ENCODE results near the gene IQSEC1. TPM values are rescaled to one million over a fixed set of nuclear protein-coding genes. Genes with fewer than 3 reads are reported as not detected.

The IQSEC1 gene
- total and polyA plus RNA-seq, 9 of the 15 experiments (the other 6 are each of a cell fraction or from before 2014, with no cell fraction given) = 0.56 to 39.0 (median 6.8) TPM

DNA sequence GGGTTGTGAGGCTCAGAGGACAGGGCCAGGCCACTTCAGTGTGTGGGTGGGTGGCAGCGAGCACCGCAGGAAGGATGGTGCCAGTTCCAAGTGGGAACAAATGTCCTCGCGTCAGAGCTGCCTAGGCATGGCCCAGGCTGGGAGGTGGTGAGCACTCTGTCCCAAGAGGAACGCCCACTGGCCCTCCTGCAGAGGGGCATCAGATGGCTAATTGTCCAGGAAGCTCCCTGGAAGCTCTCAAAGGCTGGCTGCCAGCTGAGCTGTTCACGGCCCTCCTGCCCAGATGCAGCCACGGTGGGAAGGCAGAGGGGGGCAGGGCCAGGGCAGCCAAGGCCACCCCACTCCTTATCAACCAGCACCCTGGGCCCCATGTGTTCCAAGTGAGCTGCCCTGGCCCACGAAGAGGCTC, 55.2 kb downstream of the IQSEC1 start:
- CTCF ChIA-PET (ENCODE audit: low intra/inter-chr PET ratio) = no interaction called here
- intact Hi-C loops (cut with micrococcal nuclease) = no loop called here
- Histone ChIP-seq H3K27me3 (ENCODE audit: control insufficient read depth in 2 of 2, insufficient read depth in 2 of 2, low read length in 2 of 2) (peaks cover 11 to 14% of the 10 kb centered on the region in 2 experiments; a peak in 4 of 5 replicates), H3K27ac (ENCODE audit: extremely low read depth, low read depth, low read length) (no peak overlapping the region), H3K4me1 (replicated peaks in 1 of 2; ENCODE audit: control insufficient read depth in 2 of 2, insufficient read depth in 2 of 2, low read length in 2 of 2) (peaks cover 24 to 78% of the 10 kb centered on the region in 2 experiments; a peak in 4 of 5 replicates), H2AFZ (ENCODE audit: low read depth, low read length) (no peak overlapping the region), H3K9me1 (ENCODE audit: control insufficient read depth, insufficient read depth, low read length) (no peaks in the 10 kb centered on the region), H3K9ac (ENCODE audit: insufficient read depth in 1 of 2, low read depth in 2 of 2, low read length in 2 of 2) (peak overlapping the region in 1 of 2 experiments; percentile 80; a peak in 2 of 4 replicates), H3K9me3 (replicated peaks; ENCODE audit: control insufficient read depth, insufficient read depth, low read depth, low read length) (no peaks in the 10 kb centered on the region), H3K79me2 (ENCODE audit: control insufficient read depth, insufficient read depth, low read length) (no peaks in the 10 kb centered on the region), H3K4me2 (ENCODE audit: insufficient read depth, low read length) (no peak overlapping the region), H4K20me1 (replicated peaks; ENCODE audit: control insufficient read depth, insufficient read depth, low read length) (peaks cover 5% of the 10 kb centered on the region; the same call in 1 of the 2 replicates), H3K36me3 (ENCODE audit: control insufficient read depth, insufficient read depth, low read length) (no peaks in the 10 kb centered on the region), H3K4me3 (no peak overlapping the region)
- ATAC-seq (no peak), DNase-seq (ENCODE audit: extremely low read depth in 1 of 4, low spot score in 3 of 4) (no peak), FAIRE-seq (no peak)
- TF ChIP-seq EGR1 (conservative IDR thresholded peaks at IDR 0.05) (0 out of 2 replicates have a peak, but pooled peaks have one; percentile 1), ZFX (CRISPR knock-in tag; IDR thresholded peaks at IDR 0.05) (no peak)
- in situ Hi-C loops (cut with MboI) = no loop called here
- BruUV-seq (replicated peaks) = no TSS peak
- WGBS (ENCODE audit: insufficient coverage, low coverage, missing lambda C conversion rate) = 45% methylated on average over 8 of the region's 8 CpGs
- POLR2A ChIA-PET = interaction anchor here (0.6 to 0.7 kb wide), 2 partner anchors 468 to 862 kb away, joined by 3 read pairs; no protein-coding TSS in a partner anchor

- H3K36me3 ChIP-seq (ENCODE audit: control insufficient read depth, insufficient read depth, low read length) = no peaks in the 10 kb centered on the region
- no peaks in the 10 kb centered on the region for H3K9me1 ChIP-seq (ENCODE audit: control insufficient read depth, insufficient read depth, low read length)
- DNase-seq (ENCODE audit: extremely low read depth in 1 of 4, low spot score in 3 of 4) (no peak), FAIRE-seq (no peak), ATAC-seq (no peak)
- peak overlapping the region; percentile 89 for H2AFZ ChIP-seq (ENCODE audit: low read depth, low read length)
- no peaks in the 10 kb centered on the region for H3K9me3 ChIP-seq (replicated peaks; ENCODE audit: control insufficient read depth, insufficient read depth, low read depth, low read length)
- CTCF ChIA-PET (ENCODE audit: low intra/inter-chr PET ratio) = no interaction called here
- POLR2A ChIA-PET = no interaction called here
- intact Hi-C loops (cut with micrococcal nuclease) = no loop called here
- peaks cover 29 to 79% of the 10 kb centered on the region in 2 experiments for H3K4me1 ChIP-seq (replicated peaks in 1 of 2; ENCODE audit: control insufficient read depth in 2 of 2, insufficient read depth in 2 of 2, low read length in 2 of 2)
- peak overlapping the region in 1 of 2 experiments; percentile 80; a peak in 2 of 4 replicates for H3K9ac ChIP-seq (ENCODE audit: insufficient read depth in 1 of 2, low read depth in 2 of 2, low read length in 2 of 2)
- no peak overlapping the region for H3K4me3 ChIP-seq
- TF ChIP-seq, protein P1, sequence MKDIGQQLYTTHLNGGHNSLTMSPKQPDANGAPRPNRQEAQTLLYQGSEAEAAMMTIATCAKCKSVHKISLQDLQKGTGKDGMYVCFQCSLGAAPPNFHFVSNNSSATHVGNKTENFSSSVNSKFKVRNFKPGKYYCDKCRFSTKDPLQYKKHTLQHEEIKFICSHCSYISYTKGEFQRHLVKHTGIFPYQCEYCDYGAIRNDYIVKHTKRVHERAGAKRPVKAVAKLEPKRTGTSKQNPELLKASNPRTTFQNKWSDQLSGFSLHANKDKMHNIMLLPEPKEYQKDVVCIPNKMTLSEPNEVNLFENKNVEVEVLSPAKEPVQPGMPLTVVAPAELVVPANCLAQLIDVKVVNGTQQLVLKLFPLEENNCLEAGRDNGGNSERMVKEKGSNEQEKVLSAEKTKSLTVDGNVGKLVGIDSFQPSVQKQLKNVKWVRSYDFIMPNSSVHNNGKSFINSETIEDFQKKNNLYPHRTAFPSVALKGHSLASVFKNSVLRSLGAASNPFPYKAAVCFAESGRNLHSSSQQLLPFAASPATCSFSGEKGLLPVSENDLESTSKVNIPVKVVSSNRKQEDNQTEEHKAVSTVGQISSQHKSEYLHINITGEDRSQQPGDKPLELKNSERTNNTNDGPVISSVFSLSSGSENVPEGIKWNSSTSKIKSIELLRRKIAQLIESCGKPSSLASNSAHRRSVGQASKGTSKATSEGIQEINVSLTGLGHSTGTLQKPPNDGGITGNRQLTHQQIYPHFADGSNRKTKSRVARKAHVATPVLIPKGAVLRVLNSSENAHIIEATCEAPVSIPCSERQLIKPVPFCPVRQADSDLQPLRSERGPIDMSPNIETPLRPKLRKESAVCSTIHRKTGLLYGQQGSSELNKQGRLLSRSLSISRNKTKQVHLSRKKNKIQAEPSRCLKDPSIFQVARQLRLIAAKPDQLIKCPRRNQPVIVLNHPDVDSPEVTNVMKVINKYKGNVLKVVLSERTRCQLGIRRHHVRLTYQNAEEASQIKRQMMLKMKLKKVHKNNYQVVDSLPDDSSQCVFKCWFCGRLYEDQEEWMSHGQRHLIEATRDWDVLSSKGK (CRISPR knock-in tag; IDR thresholded peaks at IDR 0.05) = no peak
- peak; percentile 39; the same call in 1 of the 2 replicates for TF ChIP-seq ZNF263 (CRISPR knock-in tag; IDR thresholded peaks at IDR 0.05; ENCODE audit: borderline replicate concordance)
- 0 out of 2 replicates have a peak, but pooled peaks have one; percentile 48 for TF ChIP-seq ZKSCAN1 (IDR thresholded peaks at IDR 0.05; ENCODE audit: low read depth, low read length)
- TF ChIP-seq, protein P2, sequence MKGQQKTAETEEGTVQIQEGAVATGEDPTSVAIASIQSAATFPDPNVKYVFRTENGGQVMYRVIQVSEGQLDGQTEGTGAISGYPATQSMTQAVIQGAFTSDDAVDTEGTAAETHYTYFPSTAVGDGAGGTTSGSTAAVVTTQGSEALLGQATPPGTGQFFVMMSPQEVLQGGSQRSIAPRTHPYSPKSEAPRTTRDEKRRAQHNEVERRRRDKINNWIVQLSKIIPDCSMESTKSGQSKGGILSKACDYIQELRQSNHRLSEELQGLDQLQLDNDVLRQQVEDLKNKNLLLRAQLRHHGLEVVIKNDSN (CRISPR knock-in tag; IDR thresholded peaks at IDR 0.05) = peak; percentile 37; the same call in 1 of the 2 replicates
- TF ChIP-seq EGR1 (conservative IDR thresholded peaks at IDR 0.05) = 0 out of 2 replicates have a peak, but pooled peaks have one; percentile 46
- H3K4me2 ChIP-seq (ENCODE audit: insufficient read depth, low read length) = no peak overlapping the region
- no peaks in the 10 kb centered on the region for H3K79me2 ChIP-seq (ENCODE audit: control insufficient read depth, insufficient read depth, low read length)
- WGBS (ENCODE audit: insufficient coverage, low coverage, missing lambda C conversion rate) = 66% methylated on average over 16 of the region's 16 CpGs
- peaks cover 5% of the 10 kb centered on the region; the same call in 1 of the 2 replicates for H4K20me1 ChIP-seq (replicated peaks; ENCODE audit: control insufficient read depth, insufficient read depth, low read length)
- H3K27ac ChIP-seq (ENCODE audit: extremely low read depth, low read depth, low read length) = no peak overlapping the region
- no TSS peak for BruUV-seq (replicated peaks)
- peaks cover 11 to 14% of the 10 kb centered on the region in 2 experiments; a peak in 4 of 5 replicates for H3K27me3 ChIP-seq (ENCODE audit: control insufficient read depth in 2 of 2, insufficient read depth in 2 of 2, low read length in 2 of 2)
- in situ Hi-C loops (cut with MboI) = no loop called here
Observed at GRCh38 chr3:13017361-13018042, 55.7 kb downstream of the IQSEC1 start.
